GM12878 (cell line): ENCODE measurements around the gene AAR2. TPM values are rescaled to one million over a fixed set of nuclear protein-coding genes. Genes with fewer than 3 reads are reported as not detected.

Source experiments
- NBN ChIP-seq: fragments of 450-650 bp; IDR thresholded peaks from 2 replicates; pipeline ENCODE4 v1.6.1; 2016
- PAX5 ChIP-seq: IDR thresholded peaks from 2 replicates; pipeline ENCODE4 v1.6.1; 2011; ENCODE audit warnings: low read depth, low read length, borderline replicate concordance
- polyA plus RNA-seq, 11 experiments: library from polyadenylated mRNA; depleted of rRNA in 4 of 11; unstranded in 6 of 11; stranded (reverse) in 5 of 11; fragments of >200 nt; fragmentation: Nextera tagmentation in 4 of 11; fragmentation: Illumina TruSeq in 1 of 11; extraction: Ambion mirVana in 4 of 11; extraction: Trizol in 1 of 11; gene quantifications; 1 replicate in 1 of 11; 2 replicates in 10 of 11; pipeline versions ENCODE4 v1.2.1 to v1.2.3, GENCODE V29; 2011 to 2016; ENCODE audit warnings: inconsistent platforms in 2 of 11, missing spikeins in 2 of 11, low read depth in 1 of 11
- total RNA-seq, 4 experiments: library from RNA; depleted of rRNA in 3 of 4; stranded (reverse); fragments of >200 nt in 3 of 4; fragmentation: Illumina TruSeq in 1 of 4; extraction: Trizol in 1 of 4; gene quantifications; 2 replicates each; pipeline versions ENCODE4 v1.2.1 to v1.2.3, GENCODE V29; 2013 to 2021
- TF ChIP-seq, protein P1 (sequence below): fragments of 450-650 bp; IDR thresholded peaks from 2 replicates; pipeline ENCODE4 v1.6.1; 2017; ENCODE audit warnings: low read depth, mild to moderate bottlenecking, moderate library complexity
- TF ChIP-seq, protein P2 (sequence below): fragments of 450-650 bp; IDR thresholded peaks from 2 replicates; pipeline ENCODE4 v1.6.1; 2017; ENCODE audit warnings: mild to moderate bottlenecking, low read depth, inconsistent platforms; ENCODE audit not compliant: poor library complexity, severe bottlenecking
- TF ChIP-seq, protein P3 (sequence below): fragments of 450-650 bp; IDR thresholded peaks from 2 replicates; pipeline ENCODE4 v1.6.1; 2016; ENCODE audit warnings: mild to moderate bottlenecking, moderate library complexity, borderline replicate concordance
- TF ChIP-seq, protein P4 (sequence below): IDR thresholded peaks from 2 replicates; pipeline ENCODE4 v1.6.1; 2011; ENCODE audit warnings: borderline replicate concordance, low read depth, mild to moderate bottlenecking, moderate library complexity, low read length; ENCODE audit not compliant: insufficient read depth, poor library complexity, severe bottlenecking

AAR2 gene
- total and polyA plus RNA-seq, 10 of the 15 experiments (the other 5 are each of a cell fraction or from before 2014, with no cell fraction given): 6.5 to 41.7 (median 30.3) TPM

DNA sequence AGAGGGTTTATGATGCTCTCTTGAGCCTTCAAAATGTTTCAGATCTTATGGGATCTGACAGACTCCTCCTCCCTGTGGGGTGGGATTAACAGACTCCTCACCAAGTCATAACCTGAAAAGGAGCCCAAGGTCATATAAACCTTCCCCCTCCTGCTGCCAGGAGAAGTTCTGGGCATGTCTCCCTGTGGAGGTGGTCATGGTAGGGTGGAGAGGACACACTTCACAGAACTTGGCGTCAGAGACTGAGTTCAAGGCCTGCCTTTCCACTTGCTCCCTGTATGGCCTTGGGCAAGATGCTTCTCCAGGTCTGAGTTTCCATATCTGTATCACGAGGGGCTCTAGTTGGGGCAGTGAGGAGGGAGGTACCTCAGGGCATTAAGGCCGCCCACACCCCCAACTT lies 32.4 kb upstream of the AAR2 start (continued):
- TF ChIP-seq, protein P1, sequence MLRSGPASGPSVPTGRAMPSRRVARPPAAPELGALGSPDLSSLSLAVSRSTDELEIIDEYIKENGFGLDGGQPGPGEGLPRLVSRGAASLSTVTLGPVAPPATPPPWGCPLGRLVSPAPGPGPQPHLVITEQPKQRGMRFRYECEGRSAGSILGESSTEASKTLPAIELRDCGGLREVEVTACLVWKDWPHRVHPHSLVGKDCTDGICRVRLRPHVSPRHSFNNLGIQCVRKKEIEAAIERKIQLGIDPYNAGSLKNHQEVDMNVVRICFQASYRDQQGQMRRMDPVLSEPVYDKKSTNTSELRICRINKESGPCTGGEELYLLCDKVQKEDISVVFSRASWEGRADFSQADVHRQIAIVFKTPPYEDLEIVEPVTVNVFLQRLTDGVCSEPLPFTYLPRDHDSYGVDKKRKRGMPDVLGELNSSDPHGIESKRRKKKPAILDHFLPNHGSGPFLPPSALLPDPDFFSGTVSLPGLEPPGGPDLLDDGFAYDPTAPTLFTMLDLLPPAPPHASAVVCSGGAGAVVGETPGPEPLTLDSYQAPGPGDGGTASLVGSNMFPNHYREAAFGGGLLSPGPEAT: no peak
- TF ChIP-seq, protein P2, sequence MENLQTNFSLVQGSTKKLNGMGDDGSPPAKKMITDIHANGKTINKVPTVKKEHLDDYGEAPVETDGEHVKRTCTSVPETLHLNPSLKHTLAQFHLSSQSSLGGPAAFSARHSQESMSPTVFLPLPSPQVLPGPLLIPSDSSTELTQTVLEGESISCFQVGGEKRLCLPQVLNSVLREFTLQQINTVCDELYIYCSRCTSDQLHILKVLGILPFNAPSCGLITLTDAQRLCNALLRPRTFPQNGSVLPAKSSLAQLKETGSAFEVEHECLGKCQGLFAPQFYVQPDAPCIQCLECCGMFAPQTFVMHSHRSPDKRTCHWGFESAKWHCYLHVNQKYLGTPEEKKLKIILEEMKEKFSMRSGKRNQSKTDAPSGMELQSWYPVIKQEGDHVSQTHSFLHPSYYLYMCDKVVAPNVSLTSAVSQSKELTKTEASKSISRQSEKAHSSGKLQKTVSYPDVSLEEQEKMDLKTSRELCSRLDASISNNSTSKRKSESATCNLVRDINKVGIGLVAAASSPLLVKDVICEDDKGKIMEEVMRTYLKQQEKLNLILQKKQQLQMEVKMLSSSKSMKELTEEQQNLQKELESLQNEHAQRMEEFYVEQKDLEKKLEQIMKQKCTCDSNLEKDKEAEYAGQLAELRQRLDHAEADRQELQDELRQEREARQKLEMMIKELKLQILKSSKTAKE: no peak
- TF ChIP-seq, protein P3, sequence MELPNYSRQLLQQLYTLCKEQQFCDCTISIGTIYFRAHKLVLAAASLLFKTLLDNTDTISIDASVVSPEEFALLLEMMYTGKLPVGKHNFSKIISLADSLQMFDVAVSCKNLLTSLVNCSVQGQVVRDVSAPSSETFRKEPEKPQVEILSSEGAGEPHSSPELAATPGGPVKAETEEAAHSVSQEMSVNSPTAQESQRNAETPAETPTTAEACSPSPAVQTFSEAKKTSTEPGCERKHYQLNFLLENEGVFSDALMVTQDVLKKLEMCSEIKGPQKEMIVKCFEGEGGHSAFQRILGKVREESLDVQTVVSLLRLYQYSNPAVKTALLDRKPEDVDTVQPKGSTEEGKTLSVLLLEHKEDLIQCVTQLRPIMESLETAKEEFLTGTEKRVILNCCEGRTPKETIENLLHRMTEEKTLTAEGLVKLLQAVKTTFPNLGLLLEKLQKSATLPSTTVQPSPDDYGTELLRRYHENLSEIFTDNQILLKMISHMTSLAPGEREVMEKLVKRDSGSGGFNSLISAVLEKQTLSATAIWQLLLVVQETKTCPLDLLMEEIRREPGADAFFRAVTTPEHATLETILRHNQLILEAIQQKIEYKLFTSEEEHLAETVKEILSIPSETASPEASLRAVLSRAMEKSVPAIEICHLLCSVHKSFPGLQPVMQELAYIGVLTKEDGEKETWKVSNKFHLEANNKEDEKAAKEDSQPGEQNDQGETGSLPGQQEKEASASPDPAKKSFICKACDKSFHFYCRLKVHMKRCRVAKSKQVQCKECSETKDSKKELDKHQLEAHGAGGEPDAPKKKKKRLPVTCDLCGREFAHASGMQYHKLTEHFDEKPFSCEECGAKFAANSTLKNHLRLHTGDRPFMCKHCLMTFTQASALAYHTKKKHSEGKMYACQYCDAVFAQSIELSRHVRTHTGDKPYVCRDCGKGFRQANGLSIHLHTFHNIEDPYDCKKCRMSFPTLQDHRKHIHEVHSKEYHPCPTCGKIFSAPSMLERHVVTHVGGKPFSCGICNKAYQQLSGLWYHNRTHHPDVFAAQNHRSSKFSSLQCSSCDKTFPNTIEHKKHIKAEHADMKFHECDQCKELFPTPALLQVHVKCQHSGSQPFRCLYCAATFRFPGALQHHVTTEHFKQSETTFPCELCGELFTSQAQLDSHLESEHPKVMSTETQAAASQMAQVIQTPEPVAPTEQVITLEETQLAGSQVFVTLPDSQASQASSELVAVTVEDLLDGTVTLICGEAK: no peak
- no peak for TF ChIP-seq PAX5
- TF ChIP-seq NBN: no peak
- TF ChIP-seq, protein P4, sequence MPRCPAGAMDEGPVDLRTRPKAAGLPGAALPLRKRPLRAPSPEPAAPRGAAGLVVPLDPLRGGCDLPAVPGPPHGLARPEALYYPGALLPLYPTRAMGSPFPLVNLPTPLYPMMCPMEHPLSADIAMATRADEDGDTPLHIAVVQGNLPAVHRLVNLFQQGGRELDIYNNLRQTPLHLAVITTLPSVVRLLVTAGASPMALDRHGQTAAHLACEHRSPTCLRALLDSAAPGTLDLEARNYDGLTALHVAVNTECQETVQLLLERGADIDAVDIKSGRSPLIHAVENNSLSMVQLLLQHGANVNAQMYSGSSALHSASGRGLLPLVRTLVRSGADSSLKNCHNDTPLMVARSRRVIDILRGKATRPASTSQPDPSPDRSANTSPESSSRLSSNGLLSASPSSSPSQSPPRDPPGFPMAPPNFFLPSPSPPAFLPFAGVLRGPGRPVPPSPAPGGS: no peak
